Hepatocyte (in vitro differentiated cells): ENCODE measurements around the gene CLDN2.

Source experiments
- CTCF ChIP-seq: fragments of 200-600 bp; sonication (generic); IDR thresholded peaks from 2 replicates; pipeline ENCODE4 v1.5.1; 2016; ENCODE audit warnings: antibody characterized with exemption, mild to moderate bottlenecking; ENCODE audit not compliant: poor library complexity
- EZH2 ChIP-seq: fragments of 200-600 bp; sonication (generic); IDR thresholded peaks from 2 replicates; pipeline ENCODE4 v1.6.1; 2016; ENCODE audit warnings: antibody characterized with exemption, mild to moderate bottlenecking, borderline replicate concordance
- EZH2phosphoT487 ChIP-seq: fragments of 200-600 bp; sonication (generic); IDR thresholded peaks from one replicate; pipeline ENCODE4 v1.6.1; 2018; ENCODE audit warnings: antibody characterized with exemption, mild to moderate bottlenecking, low read depth, moderate library complexity; ENCODE audit not compliant: unreplicated experiment, severe bottlenecking

- TF ChIP-seq CTCF, result no peak
- no peak for TF ChIP-seq EZH2phosphoT487
- TF ChIP-seq EZH2, result no peak
Observed at GRCh38 chrX:106875151-106875550, 45.1 kb upstream of the CLDN2 start.
